GM18526 (cell line): Measurements from ENCODE around the gene SORCS2.

Source experiments
- POLR2A ChIP-seq: IDR thresholded peaks from 3 replicates; pipeline ENCODE4 v1.6.1; 2011; ENCODE audit not compliant: insufficient read length; ENCODE audit errors: extremely low read depth

Gene SORCS2

DNA sequence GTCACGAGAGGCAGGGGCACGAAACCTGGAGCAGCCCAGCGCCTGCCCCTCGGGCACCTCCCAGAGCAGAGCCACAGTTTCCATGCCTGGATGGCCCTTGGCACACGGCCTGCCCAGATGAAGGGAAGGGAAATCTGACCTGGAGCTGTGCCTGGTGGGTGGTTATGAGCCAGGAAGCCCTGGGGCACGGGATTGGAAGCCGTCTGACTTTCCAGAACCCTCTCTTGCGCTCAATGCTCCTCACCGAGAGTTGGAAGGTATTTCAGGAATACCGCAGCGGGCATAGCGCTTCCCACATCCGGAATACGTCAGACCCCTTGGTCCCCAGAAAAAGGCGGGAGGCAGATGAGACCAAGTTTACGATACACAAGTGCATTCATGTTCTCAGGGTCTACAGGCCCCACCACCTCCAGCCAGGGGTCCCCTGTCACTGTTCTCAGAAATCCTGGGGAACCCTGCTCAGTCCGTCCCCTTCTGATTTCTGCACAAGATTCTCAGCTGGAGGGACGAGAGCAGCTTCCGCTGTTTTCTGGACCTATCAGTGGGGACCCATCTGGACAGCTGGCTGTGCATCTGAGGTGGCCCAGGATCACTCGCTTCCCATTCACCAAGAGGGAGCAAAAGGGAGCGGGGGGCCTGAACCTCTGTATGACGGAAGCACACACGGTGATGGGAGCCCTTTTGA, 574.5 kb downstream of the SORCS2 start:
- TF ChIP-seq POLR2A, result no peak

DNA sequence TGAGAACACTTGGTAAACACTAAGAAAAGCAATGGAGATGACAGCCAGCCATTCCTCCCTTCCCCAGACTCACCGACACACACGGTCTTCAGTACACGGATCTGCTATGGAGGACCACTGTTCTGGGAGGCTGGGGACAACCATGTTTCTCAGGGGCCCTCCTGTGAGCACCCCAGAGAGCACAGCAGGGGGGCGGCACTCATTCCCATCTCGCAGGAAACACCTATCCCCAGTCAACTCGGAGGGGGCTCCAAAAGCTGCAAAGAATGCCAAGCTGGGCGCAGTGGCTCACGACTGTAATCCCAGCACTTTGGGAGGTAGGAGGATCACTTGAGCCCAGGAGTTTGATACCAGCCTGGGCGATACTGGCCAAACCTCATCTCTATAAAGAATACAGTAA, 575.2 kb downstream of the SORCS2 start:
- no peak for TF ChIP-seq POLR2A

DNA sequence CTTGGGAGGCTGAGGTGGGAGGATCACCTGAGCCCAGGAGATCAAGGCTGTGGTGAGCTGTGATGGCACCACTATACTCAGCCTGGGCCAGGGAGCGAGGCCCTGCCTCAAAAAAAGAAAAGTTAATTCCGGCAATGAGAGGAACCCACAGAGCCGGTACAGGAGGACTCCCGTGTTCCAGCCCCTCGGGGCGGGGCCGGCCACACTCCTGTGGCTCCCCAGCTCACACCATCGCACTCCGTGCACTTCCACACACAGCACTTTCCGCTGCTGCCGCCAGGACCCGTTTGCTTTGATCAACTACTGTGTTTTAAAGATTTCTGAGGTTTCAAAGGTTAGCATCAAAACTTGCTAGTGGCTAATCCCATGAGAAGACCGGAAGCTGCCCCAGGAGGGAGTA, 575.6 kb downstream of the SORCS2 start:
- TF ChIP-seq POLR2A, result no peak

DNA sequence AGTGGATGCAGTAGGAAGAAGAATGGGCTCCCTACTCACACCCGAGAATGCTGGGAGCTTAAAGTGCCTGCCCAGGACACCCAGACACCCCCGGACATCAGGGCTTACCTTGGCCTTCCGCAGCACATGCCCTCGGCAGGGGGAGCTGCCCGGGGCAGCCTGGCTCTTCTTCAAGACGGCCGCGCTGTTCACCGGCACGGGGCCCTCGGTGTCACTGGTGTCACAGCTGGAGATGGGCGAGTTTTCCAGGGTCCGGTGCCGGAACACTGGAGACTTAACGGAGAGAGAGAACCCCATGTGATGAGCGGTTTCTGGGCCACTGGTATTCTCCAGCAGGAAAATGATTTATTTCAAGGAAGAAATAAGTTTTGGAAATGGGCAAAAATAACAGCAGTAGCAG, 576.4 kb downstream of the SORCS2 start:
- no peak for TF ChIP-seq POLR2A

DNA sequence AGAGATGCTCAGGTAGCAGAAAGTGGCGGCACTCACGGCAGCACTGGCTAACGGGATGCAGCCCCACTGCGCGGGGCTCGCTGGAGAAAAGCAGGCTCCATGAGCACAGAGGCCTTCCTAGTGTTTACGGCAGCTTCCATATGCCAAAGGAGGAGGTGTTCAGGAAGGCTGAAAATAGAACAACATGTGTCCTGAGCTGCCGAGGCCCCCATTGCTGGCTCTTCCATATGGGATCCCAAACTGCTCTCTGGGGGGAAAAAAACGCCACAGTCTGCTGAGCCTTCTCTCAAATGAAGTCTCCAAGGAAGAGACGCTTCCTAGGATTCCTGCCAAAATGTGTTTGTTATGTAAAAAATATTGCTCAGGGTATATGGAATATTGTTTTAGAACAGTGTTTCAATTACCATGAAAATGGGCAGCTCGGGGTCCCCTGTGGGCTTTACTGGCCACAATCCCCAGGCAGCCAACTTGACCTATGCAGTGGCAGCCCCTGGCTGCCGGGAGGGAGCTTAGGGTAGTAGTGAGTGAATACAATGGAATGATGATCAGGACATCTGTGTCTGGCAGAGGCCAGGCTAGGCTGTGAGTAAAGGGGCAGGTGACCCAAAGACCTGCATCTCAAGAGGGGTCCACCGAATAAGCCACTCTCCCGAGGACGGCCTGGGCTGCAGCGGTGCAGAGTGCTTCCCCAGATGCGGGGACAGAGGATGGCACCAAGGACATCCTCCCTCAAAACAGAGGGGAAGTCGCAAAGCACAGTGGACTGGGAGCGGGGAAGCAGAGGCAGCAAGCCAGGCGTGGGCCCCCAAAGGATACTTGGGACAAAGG, 577.3 kb downstream of the SORCS2 start:
- TF ChIP-seq POLR2A, result no peak

DNA sequence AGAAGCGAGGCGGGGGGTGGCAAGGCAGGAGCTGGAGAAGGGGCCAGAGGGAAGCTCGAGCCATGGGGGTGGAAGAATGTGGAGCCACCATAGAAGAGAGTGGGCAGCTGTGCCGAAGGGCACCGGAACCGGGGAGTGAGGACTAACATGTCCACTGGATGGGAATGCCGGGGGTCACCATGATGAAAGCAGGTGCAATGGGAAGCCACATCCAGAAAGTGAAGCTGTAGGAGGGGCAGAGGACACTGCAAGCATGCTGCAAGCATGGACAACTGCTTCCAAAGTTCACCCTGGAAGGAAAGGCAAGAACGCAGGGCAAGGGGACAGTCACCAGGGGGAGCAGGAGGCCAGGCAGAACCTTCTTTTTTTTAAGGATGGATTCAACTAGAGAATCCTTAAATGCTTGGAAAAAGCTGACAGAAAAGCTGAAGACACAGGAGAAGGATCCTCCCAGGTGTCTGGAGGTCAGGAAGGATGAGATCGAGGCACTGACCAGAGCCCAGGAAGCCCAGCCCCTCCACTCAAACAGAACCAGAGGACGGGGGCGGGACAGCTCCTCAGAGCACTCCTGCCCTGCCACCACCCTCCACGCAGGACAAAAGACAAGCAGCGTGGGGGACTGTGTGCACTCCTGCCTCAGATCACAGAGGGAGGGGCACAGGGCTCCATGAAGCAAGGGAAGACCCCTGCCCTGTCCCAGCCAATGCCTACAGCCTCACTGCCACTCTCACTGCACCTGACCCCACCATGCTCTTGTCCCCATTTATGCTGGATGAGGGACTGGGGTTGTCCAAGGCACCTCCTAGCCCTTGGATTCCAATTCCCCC, 578.1 kb downstream of the SORCS2 start:
- TF ChIP-seq POLR2A, result no peak

DNA sequence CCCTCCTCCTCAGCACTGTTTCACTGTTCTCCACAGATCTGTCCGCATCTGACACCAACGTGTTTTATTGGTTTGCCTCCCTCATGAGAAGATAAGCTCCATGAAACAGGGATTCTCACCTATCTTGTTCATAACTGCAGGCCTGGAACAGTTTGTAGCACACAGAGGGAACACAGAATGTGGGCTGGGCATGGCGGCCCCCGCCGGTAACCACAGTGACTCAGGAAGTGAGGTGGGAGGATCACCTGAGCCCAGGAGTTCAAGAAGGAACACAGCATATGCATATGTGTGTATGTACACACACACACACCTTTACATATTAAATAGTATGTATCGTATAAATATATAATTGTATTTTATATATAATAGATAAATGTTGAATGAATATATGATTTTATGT, 578.7 kb downstream of the SORCS2 start:
- TF ChIP-seq POLR2A, result no peak

DNA sequence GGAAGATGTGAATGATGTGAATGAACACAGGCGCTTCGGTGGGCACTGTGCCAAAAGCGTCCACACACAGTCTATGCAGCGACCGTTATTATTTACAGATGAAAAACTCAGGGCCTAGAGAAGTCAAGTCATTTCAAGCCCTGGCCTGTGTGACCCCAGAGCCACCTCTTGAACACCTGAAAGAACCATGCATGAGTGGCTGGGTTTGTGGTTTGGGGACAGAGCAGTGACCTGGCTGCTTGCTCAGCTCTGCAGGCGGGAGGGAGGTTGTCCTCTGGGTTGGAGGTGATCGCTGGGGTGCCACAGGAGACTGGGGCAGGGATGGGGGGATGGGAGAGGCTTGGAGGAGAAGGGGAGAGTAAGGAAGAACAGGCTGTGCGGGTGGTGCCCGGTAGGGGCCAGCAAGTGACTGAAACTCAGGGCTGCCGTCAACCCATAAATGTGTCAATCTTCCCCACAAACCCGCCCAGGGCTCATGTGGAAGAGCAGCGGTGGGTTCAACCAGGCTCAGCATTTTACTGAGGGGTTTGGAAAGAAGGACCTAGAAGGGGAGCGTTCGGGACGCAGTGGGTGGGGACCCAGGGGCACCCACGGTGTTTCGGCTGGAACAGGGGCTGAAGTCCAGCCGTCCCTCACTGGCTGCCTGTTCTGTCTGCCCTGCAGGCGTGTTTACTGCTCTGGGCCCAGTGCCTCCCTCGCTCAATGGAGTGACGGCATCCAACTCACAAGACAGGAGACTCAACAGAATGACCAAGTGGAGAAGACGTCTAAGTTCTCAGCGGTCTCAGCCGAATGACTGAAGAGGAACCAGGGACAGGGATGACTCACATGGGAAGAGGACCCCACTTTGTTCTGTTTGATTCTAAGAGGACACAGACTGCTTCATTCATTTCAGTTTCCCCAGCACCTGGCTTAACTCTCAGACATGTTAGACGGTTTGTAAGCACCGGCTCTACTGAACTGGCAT, 579.5 kb downstream of the SORCS2 start:
- no peak for TF ChIP-seq POLR2A

DNA sequence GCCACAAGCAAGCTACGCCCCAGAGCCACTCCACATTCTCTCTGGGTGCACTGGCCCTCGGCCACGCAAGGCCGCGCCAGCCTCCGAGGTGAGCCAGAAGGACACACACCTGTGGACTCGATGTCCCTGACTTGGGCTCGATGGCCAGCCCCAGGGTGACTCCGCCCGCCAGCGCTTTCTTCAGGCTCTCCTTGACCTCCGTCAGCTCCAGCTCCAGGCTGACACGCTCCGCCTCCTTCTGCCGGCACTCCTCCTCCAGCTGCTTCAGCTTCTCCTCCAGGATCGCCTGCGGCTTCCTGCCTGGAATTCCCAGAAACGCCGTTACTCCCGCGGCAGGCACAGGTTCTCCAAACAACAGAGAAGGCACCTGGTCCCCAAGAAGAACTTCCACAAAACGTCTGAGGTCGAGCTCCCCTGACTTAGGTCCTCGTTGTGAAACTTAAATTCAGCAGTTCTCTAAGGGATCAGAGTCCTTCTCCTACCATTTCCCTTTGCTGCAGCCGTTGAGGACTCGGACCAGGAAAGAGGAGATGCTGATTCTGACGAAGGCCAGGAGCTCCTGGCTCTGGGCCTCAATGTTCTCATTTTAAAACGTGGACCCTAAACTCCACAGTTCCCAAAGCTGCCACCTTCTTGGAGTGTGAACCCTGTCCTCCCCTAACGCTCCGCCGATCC, 580.5 kb downstream of the SORCS2 start:
- TF ChIP-seq POLR2A, result no peak

DNA sequence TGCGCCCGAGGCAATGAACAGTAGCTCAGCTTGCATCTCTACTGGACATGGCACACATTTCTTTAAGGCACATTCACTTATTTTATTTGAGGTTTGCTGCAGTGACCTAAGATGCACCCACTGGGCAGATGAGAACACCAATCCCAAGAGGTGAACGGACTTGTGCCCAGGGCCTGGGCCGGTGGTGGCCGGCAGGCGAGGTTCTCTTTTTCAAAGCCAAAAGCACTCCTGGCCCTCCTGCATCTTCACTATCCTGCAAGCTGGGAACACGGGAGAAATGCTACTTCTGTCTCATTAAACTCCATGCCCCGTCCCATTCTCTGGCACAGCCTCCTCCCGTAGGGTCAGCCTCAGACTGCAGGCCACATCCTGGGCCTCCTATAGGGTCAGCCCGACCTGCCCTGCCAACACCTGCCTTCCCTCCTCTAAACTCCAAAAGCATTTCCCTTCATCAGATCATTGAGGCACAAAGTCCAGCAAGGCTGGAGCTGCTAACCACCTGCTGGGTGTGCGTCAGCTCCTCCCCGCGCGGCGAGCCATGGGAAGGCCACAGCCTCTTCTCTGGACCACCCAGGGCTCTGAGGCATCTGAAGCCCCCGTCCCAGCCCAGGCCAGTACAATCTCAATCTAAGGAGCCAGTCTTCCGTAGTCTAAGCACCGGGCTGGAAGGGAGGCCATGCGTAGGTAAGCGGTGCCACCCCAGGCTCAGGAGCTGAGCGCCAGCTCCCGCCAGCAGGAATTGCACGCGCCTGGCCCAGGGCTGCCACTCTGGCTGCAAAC, 581.3 kb downstream of the SORCS2 start:
- no peak for TF ChIP-seq POLR2A

DNA sequence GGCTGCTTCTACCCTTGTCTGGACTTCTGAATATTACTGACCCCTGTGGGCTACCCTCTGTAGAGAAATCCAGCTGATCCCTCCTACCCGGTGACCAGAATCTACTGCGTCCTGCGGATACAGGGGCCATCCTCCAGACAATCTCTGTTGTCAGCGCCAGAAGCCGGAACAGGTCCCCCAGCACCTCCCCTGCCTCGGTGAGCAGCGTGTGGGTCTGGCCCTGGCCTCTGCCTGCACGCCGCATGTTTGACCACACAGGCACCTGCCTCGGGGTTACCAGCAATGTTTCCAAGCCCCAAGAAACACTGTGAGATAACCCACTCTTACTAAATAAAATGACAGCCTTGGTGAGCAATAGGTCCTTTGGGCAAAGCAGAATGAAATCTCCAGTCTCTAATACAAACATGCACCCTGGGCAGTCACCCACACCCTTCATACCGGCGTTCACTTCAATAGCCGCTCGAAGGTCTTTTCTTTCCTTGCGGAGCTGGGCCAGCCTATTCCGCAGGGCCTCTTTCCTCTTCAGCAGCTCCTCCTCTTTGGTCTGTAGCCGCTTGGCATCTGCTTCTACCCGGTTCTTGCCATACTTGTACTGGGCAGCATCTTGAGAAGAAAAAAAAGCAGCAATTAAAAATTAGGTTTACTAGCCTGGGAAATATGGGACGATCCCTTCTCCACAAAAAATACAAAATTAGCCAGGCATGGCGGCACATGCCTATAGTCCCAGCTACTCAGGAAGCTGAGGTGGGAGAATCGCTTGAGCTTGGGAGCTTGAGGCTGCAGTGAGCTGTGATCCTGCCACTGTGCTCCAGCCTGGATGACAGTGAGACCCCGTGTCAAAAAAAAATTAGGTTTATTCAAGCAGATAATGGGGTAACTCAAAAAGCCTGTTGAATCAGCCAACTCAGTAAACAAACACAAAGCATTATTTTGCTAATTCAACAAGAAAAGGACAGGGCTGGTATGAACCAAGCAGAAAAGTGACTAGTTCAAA, 582.3 kb downstream of the SORCS2 start:
- TF ChIP-seq POLR2A, result no peak

DNA sequence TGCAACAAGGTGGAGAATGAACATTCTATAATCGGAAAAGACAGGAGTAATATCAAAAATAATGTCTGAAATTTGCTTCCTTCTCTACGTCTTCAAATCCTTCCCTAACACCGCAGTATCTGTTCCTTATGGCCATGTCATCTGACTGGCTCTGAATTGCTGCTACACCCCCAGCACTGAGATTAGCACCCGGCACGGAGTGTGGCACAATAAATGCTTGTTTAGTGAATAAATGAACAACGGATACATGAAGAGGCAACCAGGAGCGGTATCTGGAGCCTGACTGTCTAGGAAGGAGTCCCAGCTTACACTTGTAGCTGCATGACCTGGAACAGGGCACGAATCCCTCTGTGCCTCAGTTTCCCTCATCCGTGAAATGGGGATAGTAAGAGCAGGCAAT, 583.1 kb downstream of the SORCS2 start:
- no peak for TF ChIP-seq POLR2A
